ENCODE results near the gene GRK5. TPM values are rescaled to one million over a fixed set of nuclear protein-coding genes. Genes with fewer than 3 reads are reported as not detected.

The GRK5 gene
- total RNA-seq, 1 donor from 2014 or later, result 68.7 TPM

GRCh38 chr10:119388849-119389345 is 181.5 kb downstream of the GRK5 start:
- DNase-seq (no peak), ATAC-seq (no peak)
- intact Hi-C loops (cut with DNase I), result no loop called here
- Histone ChIP-seq H3K4me1 (peaks cover 1% of the 10 kb centered on the region), H3K27ac (no peak overlapping the region), H3K4me3 (no peak overlapping the region), H3K36me3 (peaks cover 16% of the 10 kb centered on the region), H3K9me3 (no peaks in the 10 kb centered on the region), H3K27me3 (ENCODE audit: low read depth) (no peaks in the 10 kb centered on the region)
- no peak for TF ChIP-seq CTCF (IDR thresholded peaks at IDR 0.05)

GRCh38 chr10:119391440-119392251 is 184.3 kb downstream of the GRK5 start:
- Histone ChIP-seq H3K27me3 (ENCODE audit: low read depth) (no peaks in the 10 kb centered on the region), H3K27ac (no peak overlapping the region), H3K36me3 (peaks cover 9% of the 10 kb centered on the region), H3K4me3 (no peak overlapping the region), H3K4me1 (peaks cover 20% of the 10 kb centered on the region), H3K9me3 (no peaks in the 10 kb centered on the region)
- DNase-seq (no peak), ATAC-seq (no peak)
- intact Hi-C loops (cut with DNase I), result no loop called here
- no peak for TF ChIP-seq CTCF (IDR thresholded peaks at IDR 0.05)

- H3K9me3 ChIP-seq, result no peaks in the 10 kb centered on the region
- peaks cover 23% of the 10 kb centered on the region for H3K4me1 ChIP-seq
- H3K27me3 ChIP-seq (ENCODE audit: low read depth), result no peaks in the 10 kb centered on the region
- no peak overlapping the region for H3K4me3 ChIP-seq
- H3K27ac ChIP-seq, result no peak overlapping the region
- intact Hi-C loops (cut with DNase I), result no loop called here
- DNase-seq (no peak), ATAC-seq (no peak)
- H3K36me3 ChIP-seq, result peaks cover 23% of the 10 kb centered on the region
- TF ChIP-seq CTCF (IDR thresholded peaks at IDR 0.05), result no peak
Observed at GRCh38 chr10:119393019-119393418, 185.6 kb downstream of the GRK5 start.

GRCh38 chr10:119393421-119393820 is 186.1 kb downstream of the GRK5 start:
- intact Hi-C loops (cut with DNase I), result no loop called here
- DNase-seq (no peak), ATAC-seq (no peak)
- H3K9me3 ChIP-seq, result no peaks in the 10 kb centered on the region
- TF ChIP-seq CTCF (IDR thresholded peaks at IDR 0.05), result no peak
- H3K27ac ChIP-seq, result no peak overlapping the region
- H3K36me3 ChIP-seq, result peaks cover 27% of the 10 kb centered on the region
- peaks cover 23% of the 10 kb centered on the region for H3K4me1 ChIP-seq
- H3K27me3 ChIP-seq (ENCODE audit: low read depth), result no peaks in the 10 kb centered on the region
- H3K4me3 ChIP-seq, result no peak overlapping the region

- DNase-seq (no peak), ATAC-seq (no peak)
- Histone ChIP-seq H3K9me3 (no peaks in the 10 kb centered on the region), H3K4me3 (no peak overlapping the region), H3K27me3 (ENCODE audit: low read depth) (no peaks in the 10 kb centered on the region), H3K36me3 (peaks cover 28% of the 10 kb centered on the region), H3K27ac (no peak overlapping the region), H3K4me1 (peaks cover 23% of the 10 kb centered on the region)
- intact Hi-C loops (cut with DNase I), result no loop called here
- TF ChIP-seq CTCF (IDR thresholded peaks at IDR 0.05), result no peak
Observed at GRCh38 chr10:119393845-119394244, 186.5 kb downstream of the GRK5 start.
